Fibroblast of pulmonary artery (primary cell): ENCODE results near the gene AQP1.

Experiments used
- DNase-seq: peaks from one replicate; pipeline ENCODE4 v3.0.0-alpha.2; 2010; ENCODE audit warnings: low read depth
- H3K4me3 ChIP-seq: replicated peaks from 2 replicates; pipeline ENCODE4 v1.5.1; 2011; ENCODE audit warnings: low read depth, mild to moderate bottlenecking, control low read depth, low read length, moderate library complexity
- TF ChIP-seq, protein P1 (sequence below): IDR thresholded peaks from 2 replicates; pipeline ENCODE4 v1.5.1; 2011; ENCODE audit warnings: mild to moderate bottlenecking, control low read depth, low read length, inconsistent platforms; ENCODE audit errors: missing control alignments

AQP1 gene

DNA sequence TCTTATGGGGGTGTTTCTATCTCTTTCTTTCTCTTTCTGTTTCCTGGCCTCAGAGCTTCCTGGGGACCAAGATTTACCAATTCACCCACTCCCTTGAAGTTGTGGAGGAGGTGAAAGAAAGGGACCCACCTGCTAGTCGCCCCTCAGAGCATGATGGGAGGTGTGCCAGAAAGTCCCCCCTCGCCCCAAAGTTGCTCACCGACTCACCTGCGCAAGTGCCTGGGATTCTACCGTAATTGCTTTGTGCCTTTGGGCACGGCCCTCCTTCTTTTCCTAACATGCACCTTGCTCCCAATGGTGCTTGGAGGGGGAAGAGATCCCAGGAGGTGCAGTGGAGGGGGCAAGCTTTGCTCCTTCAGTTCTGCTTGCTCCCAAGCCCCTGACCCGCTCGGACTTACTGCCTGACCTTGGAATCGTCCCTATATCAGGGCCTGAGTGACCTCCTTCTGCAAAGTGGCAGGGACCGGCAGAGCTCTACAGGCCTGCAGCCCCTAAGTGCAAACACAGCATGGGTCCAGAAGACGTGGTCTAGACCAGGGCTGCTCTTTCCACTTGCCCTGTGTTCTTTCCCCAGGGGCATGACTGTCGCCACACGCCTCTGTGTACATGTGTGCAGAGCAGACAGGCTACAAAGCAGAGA, 12.2 kb downstream of the AQP1 start:
- DNase-seq: no peak
- H3K4me3 ChIP-seq: no peak overlapping the region
- TF ChIP-seq, protein P1, sequence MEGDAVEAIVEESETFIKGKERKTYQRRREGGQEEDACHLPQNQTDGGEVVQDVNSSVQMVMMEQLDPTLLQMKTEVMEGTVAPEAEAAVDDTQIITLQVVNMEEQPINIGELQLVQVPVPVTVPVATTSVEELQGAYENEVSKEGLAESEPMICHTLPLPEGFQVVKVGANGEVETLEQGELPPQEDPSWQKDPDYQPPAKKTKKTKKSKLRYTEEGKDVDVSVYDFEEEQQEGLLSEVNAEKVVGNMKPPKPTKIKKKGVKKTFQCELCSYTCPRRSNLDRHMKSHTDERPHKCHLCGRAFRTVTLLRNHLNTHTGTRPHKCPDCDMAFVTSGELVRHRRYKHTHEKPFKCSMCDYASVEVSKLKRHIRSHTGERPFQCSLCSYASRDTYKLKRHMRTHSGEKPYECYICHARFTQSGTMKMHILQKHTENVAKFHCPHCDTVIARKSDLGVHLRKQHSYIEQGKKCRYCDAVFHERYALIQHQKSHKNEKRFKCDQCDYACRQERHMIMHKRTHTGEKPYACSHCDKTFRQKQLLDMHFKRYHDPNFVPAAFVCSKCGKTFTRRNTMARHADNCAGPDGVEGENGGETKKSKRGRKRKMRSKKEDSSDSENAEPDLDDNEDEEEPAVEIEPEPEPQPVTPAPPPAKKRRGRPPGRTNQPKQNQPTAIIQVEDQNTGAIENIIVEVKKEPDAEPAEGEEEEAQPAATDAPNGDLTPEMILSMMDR: no peak

DNA sequence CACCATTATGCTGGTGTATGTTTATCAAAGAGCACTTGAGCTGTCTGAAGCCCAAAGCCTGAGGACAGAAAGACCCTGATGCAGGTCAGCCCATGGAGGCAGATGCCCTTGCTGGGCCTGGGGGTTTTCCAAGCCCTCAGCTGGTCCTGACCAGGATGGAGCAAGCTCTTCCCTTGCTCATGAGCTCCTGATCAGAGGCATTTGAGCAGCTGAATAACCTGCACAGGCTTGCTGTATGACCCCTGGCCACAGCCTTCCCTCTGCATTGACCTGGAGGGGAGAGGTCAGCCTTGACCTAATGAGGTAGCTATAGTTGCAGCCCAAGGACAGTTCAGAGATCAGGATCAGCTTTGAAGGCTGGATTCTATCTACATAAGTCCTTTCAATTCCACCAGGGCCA, 13.0 kb downstream of the AQP1 start:
- TF ChIP-seq, protein P1: no peak
- H3K4me3 ChIP-seq: no peak overlapping the region
- DNase-seq: no peak

DNA sequence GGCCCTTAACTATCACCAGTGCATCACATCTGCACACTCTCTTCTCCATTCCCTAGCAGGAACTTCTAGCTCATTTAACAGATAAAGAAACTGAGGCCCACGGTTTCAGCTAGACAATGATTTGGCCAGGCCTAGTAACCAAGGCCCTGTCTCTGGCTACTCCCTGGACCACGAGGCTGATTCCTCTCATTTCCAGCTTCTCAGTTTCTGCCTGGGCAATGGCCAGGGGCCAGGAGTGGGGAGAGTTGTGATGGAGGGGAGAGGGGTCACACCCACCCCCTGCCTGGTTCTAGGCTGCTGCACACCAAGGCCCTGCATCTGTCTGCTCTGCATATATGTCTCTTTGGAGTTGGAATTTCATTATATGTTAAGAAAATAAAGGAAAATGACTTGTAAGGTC, 13.5 kb downstream of the AQP1 start:
- TF ChIP-seq, protein P1: no peak
- H3K4me3 ChIP-seq: no peak overlapping the region
- DNase-seq: no peak

DNA sequence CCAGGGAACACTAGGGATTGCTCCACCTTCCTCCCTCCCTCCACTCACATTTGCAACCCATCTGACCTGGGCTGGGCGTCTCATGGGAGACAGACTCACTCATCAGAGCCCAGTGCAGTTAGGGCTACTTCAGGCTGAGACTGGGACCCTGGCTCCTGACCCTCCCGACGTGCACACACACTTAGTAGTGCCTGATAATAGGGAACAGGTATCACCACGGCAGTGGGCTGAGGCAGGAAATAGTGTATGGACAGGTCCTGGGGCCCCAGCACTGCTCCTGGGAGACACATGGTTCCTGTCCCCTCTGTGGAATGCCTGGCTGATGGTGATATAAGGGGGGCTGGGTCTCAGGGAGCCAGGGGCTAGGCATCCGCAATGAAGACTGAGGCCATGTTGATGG, 14.3 kb downstream of the AQP1 start:
- no peak for DNase-seq
- TF ChIP-seq, protein P1: no peak
- H3K4me3 ChIP-seq: no peak overlapping the region

DNA sequence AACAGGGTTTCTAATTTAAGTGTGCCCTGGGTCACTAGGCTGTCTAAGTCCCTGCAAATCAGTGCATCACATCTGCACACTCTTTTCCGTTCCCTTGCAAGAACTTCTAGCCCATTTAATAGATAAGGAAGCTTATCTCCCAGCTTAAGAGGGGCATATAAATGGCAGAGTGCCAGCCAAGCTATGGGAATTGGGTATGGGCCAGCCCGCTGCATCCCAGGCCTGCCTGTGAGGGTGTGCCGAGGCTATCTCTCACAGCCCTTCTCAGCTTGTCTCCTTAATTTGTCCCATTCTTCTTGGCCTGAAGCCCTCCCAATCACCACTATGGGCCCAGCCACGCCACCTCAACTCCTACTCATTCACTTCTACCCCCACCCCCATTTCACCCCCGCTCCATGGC, 14.7 kb downstream of the AQP1 start:
- DNase-seq: no peak

DNA sequence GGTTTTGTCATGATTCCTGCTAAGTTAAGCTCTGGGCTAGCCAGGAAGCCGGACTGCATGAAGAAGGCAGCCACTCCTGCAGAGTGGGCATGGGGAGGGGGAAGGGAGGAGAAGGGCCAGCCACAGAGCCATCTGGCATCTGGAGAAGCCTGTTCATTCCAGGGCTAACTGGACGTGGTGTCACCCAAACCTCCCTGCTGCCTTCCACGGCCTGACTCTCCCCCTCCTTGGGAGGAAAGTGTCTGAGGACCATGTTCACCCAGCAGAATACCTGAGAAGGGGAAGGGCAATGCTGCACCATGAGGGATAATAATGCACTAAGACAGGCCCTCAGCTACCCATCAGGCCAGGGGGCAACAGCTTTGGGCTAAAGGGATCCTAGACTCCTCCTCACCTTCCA, 15.4 kb downstream of the AQP1 start:
- H3K4me3 ChIP-seq: no peak overlapping the region
- DNase-seq: no peak

More for the DNA sequence above, 14.7 kb downstream of the AQP1 start:
- TF ChIP-seq, protein P1: no peak
- H3K4me3 ChIP-seq: no peak overlapping the region

More for the DNA sequence above, 15.4 kb downstream of the AQP1 start:
- TF ChIP-seq, protein P1: no peak
